ENCODE data around the gene S1PR2.
"Not testable (repeated sequence)": the region's sequence is repeated elsewhere in the genome, so short reads cannot be mapped to it uniquely, and the experiment has no call there.

S1PR2 gene

GRCh38 chr19:10222201-10222890 is 8.8 kb downstream of the S1PR2 start:
- DNase-seq: no peak

- no peak for DNase-seq
These were observed 10.4 kb downstream of the S1PR2 start for GRCh38 chr19:10220695-10221094.

- DNase-seq: no peak
These were observed 11.5 kb downstream of the S1PR2 start for GRCh38 chr19:10219678-10220077.

DNA sequence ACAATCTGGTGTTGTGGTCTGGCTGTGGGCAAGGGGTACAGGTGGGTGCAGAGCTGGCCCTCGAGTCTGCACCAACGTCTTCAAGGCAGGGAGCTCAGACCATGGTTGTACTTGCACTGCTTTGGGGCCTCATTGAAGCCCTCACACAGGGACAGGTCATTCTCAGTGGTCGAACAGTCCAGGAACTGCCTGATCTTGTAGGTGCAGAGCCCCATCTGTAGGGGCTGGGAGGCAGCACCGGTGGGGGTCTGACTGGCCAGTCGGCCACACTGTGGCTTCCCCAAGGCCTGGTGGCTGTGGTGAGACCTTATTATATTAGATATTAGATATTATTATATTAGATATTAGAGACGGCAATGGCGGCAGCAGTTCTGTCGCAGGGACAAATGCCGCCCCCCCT is 14.0 kb downstream of the S1PR2 start:
- no peak for DNase-seq

- no peak for DNase-seq
These were observed 16.3 kb downstream of the S1PR2 start for GRCh38 chr19:10214784-10215183.

- no peak for DNase-seq
These were observed 19.4 kb downstream of the S1PR2 start for GRCh38 chr19:10211691-10212090.

GRCh38 chr19:10211061-10211460 is 20.1 kb downstream of the S1PR2 start:
- no peak for DNase-seq

GRCh38 chr19:10209315-10209714 is 21.8 kb downstream of the S1PR2 start:
- DNase-seq: no peak

DNA sequence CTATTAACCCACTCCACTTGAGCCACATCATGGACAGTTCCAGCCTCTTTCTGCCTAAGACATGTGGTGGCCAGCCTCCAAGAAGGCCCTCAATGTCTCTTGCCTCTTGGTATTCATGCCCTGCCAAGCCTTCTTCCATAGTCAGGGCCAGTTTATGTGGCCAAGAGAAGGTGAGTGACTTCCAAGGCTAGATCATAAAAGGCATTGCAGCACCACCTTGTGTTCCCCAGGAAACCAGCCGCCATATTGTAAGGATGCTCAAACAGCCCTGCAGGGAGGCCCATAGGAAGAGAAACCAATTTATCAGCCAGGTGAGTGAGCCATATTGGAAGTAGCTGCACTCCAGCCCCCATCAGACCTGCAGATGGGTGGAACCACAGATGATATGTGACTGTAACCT is 24.1 kb downstream of the S1PR2 start:
- no peak for DNase-seq

- DNase-seq: no peak
These were observed 24.8 kb downstream of the S1PR2 start for GRCh38 chr19:10206226-10206885.

- DNase-seq: no peak
These were observed 25.5 kb downstream of the S1PR2 start for GRCh38 chr19:10205636-10206035.

DNA sequence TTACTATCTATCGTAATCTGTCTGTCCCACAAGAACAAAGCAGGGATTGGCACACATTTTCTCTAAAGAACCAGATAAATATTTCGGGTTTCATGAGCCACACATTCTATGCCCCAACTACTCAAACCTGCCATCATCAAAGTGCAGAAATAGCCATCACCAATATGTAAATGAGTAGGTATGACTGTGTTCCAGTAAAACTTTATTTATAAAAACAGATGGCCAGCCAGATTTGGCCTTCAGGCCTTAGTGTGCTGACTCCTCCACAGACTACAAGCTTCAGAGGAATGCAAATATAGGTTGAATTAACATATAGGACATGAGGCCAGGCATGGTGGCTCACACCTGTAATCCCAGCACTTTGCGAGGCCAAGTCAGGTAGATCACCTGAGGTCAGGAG is 27.4 kb downstream of the S1PR2 start:
- no peak for DNase-seq

DNA sequence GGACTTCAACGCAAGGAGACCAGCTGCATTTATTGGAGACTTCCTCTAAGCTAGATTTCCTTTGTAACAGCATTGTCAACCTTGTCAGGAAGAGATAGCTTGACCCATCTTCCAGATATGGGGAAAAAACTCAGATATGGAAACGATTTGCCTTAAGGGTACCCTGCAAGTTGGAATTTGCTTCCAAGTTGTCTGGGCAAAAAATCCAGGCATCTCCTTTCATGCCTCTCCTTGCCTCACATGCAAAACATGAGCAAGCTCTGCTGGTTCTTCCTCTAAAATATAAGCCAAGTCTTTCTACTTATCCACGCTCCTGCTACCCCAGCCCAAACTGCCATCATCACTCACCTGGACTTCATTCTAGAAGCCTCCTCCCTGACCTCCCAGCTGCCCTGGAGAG is 30.0 kb downstream of the S1PR2 start:
- no peak for DNase-seq

DNA sequence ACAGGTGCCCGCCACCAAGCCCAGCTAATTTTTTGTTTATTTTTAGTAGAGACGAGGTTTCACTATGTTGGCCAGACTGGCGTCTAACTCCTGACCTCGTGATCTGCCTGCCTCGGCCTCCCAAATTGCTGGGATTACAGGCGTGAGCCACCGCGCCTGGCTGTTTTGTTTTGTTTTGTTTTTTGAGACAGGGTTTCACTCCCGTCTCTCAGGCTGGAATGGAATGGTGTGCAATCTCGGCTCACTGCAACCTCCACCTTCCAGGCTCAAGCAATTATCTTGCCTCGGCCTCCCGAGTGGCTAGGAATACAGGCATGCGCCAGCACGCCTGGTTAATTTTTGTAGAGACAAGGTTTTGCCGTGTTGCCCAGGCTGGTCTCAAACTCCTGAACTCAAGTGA is 31.0 kb downstream of the S1PR2 start:
- not testable (repeated sequence) for DNase-seq

- DNase-seq: not testable (repeated sequence)
These were observed 32.1 kb downstream of the S1PR2 start for GRCh38 chr19:10198889-10199644.

DNA sequence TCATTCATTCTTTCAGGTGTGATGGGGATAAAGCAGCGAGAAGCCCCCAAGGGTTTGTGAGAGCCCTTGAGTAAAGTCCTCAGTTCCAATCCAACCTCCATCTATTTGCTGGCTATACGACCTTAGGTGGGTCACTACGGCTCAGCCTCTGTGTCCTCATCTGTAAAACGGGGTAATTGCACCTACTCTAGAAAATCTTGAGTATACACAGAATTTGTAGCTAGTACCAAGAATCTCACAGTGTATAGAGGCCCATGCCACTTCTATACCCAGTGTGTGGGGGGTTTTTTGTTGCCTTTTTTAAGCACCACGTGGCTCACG is 36.0 kb downstream of the S1PR2 start:
- no peak for DNase-seq

- DNase-seq: peak; percentile 94
These were observed 36.5 kb downstream of the S1PR2 start, which contains the start of gene DNMT1 for GRCh38 chr19:10194500-10195198. TSS of gene DNMT1 (minus strand) at chr19:10194953. CDS start at chr19:10194899, 54 bp downstream.

DNA sequence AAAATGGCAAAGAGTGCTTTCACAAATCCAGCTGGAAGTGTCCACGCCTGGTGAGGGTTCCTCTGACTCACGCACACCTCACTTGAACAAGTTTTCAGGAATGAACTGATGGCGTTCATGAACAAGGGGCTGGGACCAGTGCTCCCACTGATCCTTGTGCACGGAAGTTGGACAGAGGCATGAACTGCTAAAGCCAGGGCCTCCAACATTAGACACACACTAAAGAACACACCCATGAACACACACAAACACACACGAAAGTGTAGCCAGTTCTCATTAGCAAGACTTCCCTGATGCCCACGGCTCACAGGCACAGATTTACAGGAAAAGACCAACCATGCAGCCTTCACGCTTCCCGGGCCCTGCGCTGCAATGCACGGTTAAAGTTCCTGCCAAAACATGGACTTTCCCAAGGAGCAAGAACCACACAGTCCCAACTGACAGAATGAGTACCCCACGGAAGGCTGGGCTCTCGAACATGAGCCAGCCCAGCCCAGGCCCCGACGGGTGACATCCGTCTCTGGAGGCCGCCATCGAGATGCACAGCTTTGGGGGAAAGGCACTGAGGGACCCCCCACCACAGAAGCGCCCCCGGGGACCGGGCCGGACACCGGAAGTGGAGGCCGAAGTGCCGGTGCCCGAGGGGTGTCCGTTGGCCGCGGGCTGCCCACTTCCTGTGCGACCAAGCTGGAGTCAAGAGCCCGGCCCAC is 37.2 kb downstream of the S1PR2 start:
- DNase-seq: no peak

DNA sequence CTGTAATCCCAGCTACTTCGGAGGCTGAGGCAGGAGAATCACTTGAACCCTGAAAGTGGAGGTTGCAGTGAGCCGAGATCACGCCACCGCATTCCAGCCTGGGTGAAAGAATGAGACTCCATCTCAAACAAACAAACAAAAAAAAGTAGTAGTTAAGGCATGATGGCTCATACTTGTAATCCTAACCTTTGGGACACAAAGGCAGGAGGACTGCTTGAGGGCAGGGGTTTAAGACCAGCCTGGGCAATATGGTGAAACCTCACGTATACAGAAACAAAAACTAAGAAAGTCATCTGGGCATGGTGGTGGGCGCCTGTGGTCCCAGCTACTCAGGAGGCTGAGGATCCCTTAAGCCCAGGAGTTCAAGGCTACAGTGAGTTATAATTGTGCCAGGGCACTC is 38.2 kb downstream of the S1PR2 start:
- DNase-seq: no peak

- DNase-seq: no peak
These were observed 39.8 kb downstream of the S1PR2 start for GRCh38 chr19:10191347-10191746.

DNA sequence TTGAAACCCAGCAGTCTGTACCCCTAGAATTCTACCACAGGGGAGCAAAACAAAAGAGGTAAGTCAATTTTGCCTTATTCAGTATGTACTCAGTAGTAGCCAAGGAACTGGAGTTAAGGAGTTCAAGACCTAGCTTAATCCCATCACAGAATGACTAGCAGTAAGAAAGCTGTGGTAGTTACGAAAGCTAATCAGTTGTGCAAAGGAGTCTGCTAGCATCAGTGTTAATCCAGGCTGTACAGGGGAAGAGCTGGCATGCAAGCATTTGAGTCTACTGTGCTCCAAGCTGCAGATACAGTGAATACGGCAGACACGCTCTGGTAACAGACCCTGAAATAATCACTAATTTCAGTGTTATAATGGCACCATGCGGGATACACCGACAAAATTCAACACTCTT is 41.1 kb downstream of the S1PR2 start:
- no peak for DNase-seq

- no peak for DNase-seq
These were observed 41.5 kb downstream of the S1PR2 start for GRCh38 chr19:10189616-10190015.

DNA sequence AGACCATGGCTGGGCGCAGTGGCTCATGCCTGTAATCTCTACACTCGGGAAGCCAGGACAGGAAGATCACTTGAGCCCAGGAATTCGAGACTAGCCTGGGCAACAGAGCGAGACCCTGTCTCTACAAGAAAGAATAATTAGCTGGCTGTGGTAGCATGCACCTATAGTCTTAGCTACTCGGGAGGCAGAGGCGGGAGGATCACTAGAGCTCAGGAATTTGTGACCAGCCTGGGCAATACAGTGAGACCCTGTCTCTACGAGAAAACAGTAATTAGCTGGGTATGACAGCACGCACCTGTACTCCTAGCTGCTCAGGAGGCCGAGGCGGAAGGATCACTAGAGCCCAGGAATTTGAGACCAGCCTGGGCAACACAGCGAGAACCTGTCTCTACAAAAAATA is 43.8 kb downstream of the S1PR2 start:
- no peak for DNase-seq
